Natural killer cell treated with Interleukin-12 subunit alpha and Interleukin-12 subunit beta and Interleukin-15 and Interleukin-18, amount 100 ng/mL, for 72 hours (primary cell): Measurements from ENCODE around the gene TAS2R50. TPM values are rescaled to one million over a fixed set of nuclear protein-coding genes. Genes with fewer than 3 reads are reported as not detected.

Experiments used
- ATAC-seq, 2 donors: fragments of 150-1000 bp; cut with Tn5 transposase in 1 of 2; sonication (Bioruptor Pico), chemical (Tn5 transposase) in 1 of 2; 2 replicates each; pipeline ENCODE4 v1.10.0; 2021
- DNase-seq: peaks from one replicate; pipeline ENCODE4 v3.0.0; 2022; ENCODE audit warnings: low spot score
- H3K27ac Mint-ChIP-seq, 2 donors: 1 replicate in 1 of 2; 2 replicates in 1 of 2; pipeline ENCODE4 v1.8.0; 2022; ENCODE audit warnings: mixed read lengths in 2 of 2, mild to moderate bottlenecking in 1 of 2, moderate library complexity in 1 of 2
- H3K27me3 Mint-ChIP-seq, 2 donors: 1 replicate in 1 of 2; 2 replicates in 1 of 2; pipeline ENCODE4 v1.8.0; 2022; ENCODE audit warnings: mixed read lengths in 2 of 2
- H3K36me3 Mint-ChIP-seq: one replicate; pipeline ENCODE4 v1.8.0; 2022; ENCODE audit warnings: mixed read lengths
- H3K4me1 Mint-ChIP-seq, 2 donors: 1 replicate in 1 of 2; 2 replicates in 1 of 2; pipeline ENCODE4 v1.8.0; 2022; ENCODE audit warnings: low read depth in 2 of 2, mixed read lengths in 2 of 2, mild to moderate bottlenecking in 1 of 2
- H3K4me3 Mint-ChIP-seq: one replicate; pipeline ENCODE4 v1.8.0; 2022; ENCODE audit warnings: mixed read lengths
- H3K9me3 Mint-ChIP-seq: 2 replicates; pipeline ENCODE4 v1.8.0; 2022; ENCODE audit warnings: mixed read lengths
- total RNA-seq, 2 donors: library from RNA; stranded (reverse); gene quantifications; one replicate each; pipeline ENCODE4 v1.2.3, GENCODE V29; 2022

The TAS2R50 gene
- total RNA-seq, 2 donors from 2014 or later, result 1.5 to 7.0 TPM

DNA sequence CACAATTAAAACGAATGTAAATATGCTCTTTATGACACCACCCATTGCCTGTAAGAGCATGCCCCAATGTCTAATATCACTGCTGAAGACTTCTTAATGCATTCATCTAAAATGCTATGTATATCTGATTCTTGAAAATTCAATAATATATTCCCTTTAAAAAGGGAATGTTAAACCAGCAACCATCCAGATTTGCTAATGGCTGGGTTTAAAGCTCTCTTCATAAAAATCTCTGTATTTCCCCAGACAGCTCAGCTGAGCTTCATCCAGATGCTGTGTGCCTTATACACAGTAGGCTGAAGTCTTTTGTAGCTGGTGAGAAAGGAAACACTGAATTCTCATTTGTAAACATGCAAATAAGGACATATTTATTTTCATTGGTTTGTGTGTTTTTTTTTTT, 47.5 kb downstream of the TAS2R50 start, which contains the start of gene TAS2R14:
TSS of gene TAS2R14 (minus strand) at position 101 of the 400 bp plus-strand sequence. CDS start at position 45, 56 bp downstream.
- H3K27ac Mint-ChIP-seq, result no peak within 1 kb of the TSS
- H3K4me1 Mint-ChIP-seq, result peaks cover 0 to 4% of the 10 kb centered on the region in 2 donors
- ATAC-seq, result no peak
- H3K27me3 Mint-ChIP-seq, result no peaks in the 10 kb centered on the region
- DNase-seq, result no peak
- no peaks in the 10 kb centered on the region for H3K36me3 Mint-ChIP-seq
- no peak within 1 kb of the TSS for H3K4me3 Mint-ChIP-seq
- H3K9me3 Mint-ChIP-seq, result no peaks in the 10 kb centered on the region

DNA sequence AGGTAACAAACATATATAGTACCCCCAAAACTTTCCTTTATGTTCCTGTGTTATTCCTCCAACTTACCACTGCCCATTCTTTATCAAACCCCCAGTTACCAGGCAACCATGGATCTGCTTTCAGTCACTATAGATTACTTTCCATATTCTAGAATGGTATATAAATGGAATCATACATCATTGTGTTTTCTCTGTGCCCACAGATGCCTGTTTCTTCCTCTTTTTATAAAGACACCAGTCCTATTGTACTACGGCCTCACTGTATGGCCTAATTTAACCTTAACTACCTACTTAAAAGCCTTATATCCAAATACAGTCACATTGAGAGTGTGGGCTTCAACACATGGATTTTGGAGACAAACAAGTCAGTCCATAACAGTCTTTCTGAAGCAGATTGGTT, 50.2 kb downstream of the TAS2R50 start:
- DNase-seq (no peak), ATAC-seq (no peak)
- H3K27me3 Mint-ChIP-seq, result no peaks in the 10 kb centered on the region
- H3K27ac Mint-ChIP-seq, result no peak overlapping the region
- no peaks in the 10 kb centered on the region for H3K36me3 Mint-ChIP-seq
- peaks cover 6% of the 10 kb centered on the region in 2 donors for H3K4me1 Mint-ChIP-seq
- no peaks in the 10 kb centered on the region for H3K9me3 Mint-ChIP-seq
- H3K4me3 Mint-ChIP-seq, result no peak overlapping the region

Other genes starting within 250 kb of the TAS2R50 start
- not detected for gene TAS2R7, start 184.3 kb downstream of the TAS2R50 start, total RNA-seq
- gene TAS2R8, start 179.6 kb downstream of the TAS2R50 start, total RNA-seq, result not detected
- gene TAS2R9, start 176.7 kb downstream of the TAS2R50 start, total RNA-seq, result not detected
- 1 to 10 TPM in 1 of 2 donors, under 1 TPM in 1; 0.64 to 1.0 TPM for gene TAS2R10, start 160.6 kb downstream of the TAS2R50 start, total RNA-seq
- gene PRR4, start 137.4 kb downstream of the TAS2R50 start, total RNA-seq, result 1 to 10 TPM; 2.5 to 3.1 TPM
- 10 to 100 TPM; 14.1 to 63.8 TPM for gene PRH1, start 102.7 kb downstream of the TAS2R50 start, total RNA-seq
- 1 to 10 TPM; 1.2 to 4.3 TPM for gene TAS2R13, start 77.3 kb downstream of the TAS2R50 start, total RNA-seq
- not detected for gene PRH2, start 57.7 kb downstream of the TAS2R50 start, total RNA-seq
- 1 to 10 TPM; 2.3 to 6.2 TPM for gene TAS2R14, start 47.6 kb downstream of the TAS2R50 start, total RNA-seq
- gene TAS2R20, start 11.4 kb upstream of the TAS2R50 start, total RNA-seq, result 1 to 10 TPM; 1.6 to 5.2 TPM
- gene TAS2R19, start 35.7 kb upstream of the TAS2R50 start, total RNA-seq, result 10 to 100 TPM in 1 of 2 donors, 1 to 10 TPM in 1; 4.2 to 11.7 TPM
- gene TAS2R31, start 44.5 kb upstream of the TAS2R50 start, total RNA-seq, result 10 to 100 TPM in 1 of 2 donors, 1 to 10 TPM in 1; 4.8 to 11.4 TPM
- gene TAS2R46, start 75.4 kb upstream of the TAS2R50 start, total RNA-seq, result 1 to 10 TPM; 1.5 to 5.6 TPM
- 1 to 10 TPM; 1.0 to 6.6 TPM for gene TAS2R43, start 105.4 kb upstream of the TAS2R50 start, total RNA-seq
- 1 to 10 TPM; 3.6 to 8.7 TPM for gene TAS2R30, start 147.7 kb upstream of the TAS2R50 start, total RNA-seq
- gene SMIM10L1, start 184.3 kb upstream of the TAS2R50 start, total RNA-seq, result 1 to 10 TPM; 8.8 to 9.4 TPM
- gene TAS2R42, start 200.0 kb upstream of the TAS2R50 start, total RNA-seq, result not detected